Progenitor cell of endocrine pancreas (in vitro differentiated cells): ENCODE measurements around the gene OR6A2. TPM values are rescaled to one million over a fixed set of nuclear protein-coding genes. Genes with fewer than 3 reads are reported as not detected.

Source experiments
- DNase-seq: peaks from one replicate; pipeline ENCODE4 v3.0.0; 2021; ENCODE audit warnings: low spot score; ENCODE audit not compliant: unreplicated experiment
- H3K27ac Mint-ChIP-seq: 2 replicates; pipeline ENCODE4 v1.8.0; 2021; ENCODE audit warnings: mild to moderate bottlenecking, moderate library complexity, mixed read lengths
- H3K27me3 Mint-ChIP-seq: 2 replicates; pipeline ENCODE4 v1.8.0; 2021; ENCODE audit warnings: mixed read lengths
- H3K36me3 Mint-ChIP-seq: 2 replicates; pipeline ENCODE4 v1.8.0; 2022; ENCODE audit warnings: mixed read lengths; ENCODE audit not compliant: insufficient read depth
- H3K4me1 Mint-ChIP-seq: 2 replicates; pipeline ENCODE4 v1.8.0; 2021; ENCODE audit warnings: low read depth, mixed read lengths
- H3K4me3 Mint-ChIP-seq: 2 replicates; pipeline ENCODE4 v1.8.0; 2021; ENCODE audit warnings: low read depth, mild to moderate bottlenecking, moderate library complexity, mixed read lengths
- H3K9me3 Mint-ChIP-seq: 2 replicates; pipeline ENCODE4 v1.8.0; 2021; ENCODE audit warnings: low read depth, mixed read lengths
- total RNA-seq: library from RNA; stranded (reverse); gene quantifications from 2 replicates; pipeline ENCODE4 v1.2.1, GENCODE V29; 2021
- TF ChIP-seq, protein P1 (sequence below): fragments of 200-600 bp; sonication (generic); IDR thresholded peaks from one replicate; pipeline ENCODE4 v1.5.0; 2021; ENCODE audit warnings: antibody characterized with exemption, mild to moderate bottlenecking; ENCODE audit not compliant: unreplicated experiment

OR6A2 gene
- total RNA-seq, 1 donor from 2014 or later: 0.24 TPM

- H3K4me3 Mint-ChIP-seq: no peak overlapping the region
- no peak overlapping the region for H3K27ac Mint-ChIP-seq
- H3K4me1 Mint-ChIP-seq: peaks cover 15% of the 10 kb centered on the region
- no peaks in the 10 kb centered on the region for H3K36me3 Mint-ChIP-seq
- H3K9me3 Mint-ChIP-seq: peaks cover 2% of the 10 kb centered on the region
- TF ChIP-seq, protein P1, sequence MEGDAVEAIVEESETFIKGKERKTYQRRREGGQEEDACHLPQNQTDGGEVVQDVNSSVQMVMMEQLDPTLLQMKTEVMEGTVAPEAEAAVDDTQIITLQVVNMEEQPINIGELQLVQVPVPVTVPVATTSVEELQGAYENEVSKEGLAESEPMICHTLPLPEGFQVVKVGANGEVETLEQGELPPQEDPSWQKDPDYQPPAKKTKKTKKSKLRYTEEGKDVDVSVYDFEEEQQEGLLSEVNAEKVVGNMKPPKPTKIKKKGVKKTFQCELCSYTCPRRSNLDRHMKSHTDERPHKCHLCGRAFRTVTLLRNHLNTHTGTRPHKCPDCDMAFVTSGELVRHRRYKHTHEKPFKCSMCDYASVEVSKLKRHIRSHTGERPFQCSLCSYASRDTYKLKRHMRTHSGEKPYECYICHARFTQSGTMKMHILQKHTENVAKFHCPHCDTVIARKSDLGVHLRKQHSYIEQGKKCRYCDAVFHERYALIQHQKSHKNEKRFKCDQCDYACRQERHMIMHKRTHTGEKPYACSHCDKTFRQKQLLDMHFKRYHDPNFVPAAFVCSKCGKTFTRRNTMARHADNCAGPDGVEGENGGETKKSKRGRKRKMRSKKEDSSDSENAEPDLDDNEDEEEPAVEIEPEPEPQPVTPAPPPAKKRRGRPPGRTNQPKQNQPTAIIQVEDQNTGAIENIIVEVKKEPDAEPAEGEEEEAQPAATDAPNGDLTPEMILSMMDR: peak; percentile 67
- peak; percentile 16 for DNase-seq
- no peaks in the 10 kb centered on the region for H3K27me3 Mint-ChIP-seq
Observed at GRCh38 chr11:6757373-6757967, 42.0 kb downstream of the OR6A2 start.

- H3K4me3 Mint-ChIP-seq: no peak overlapping the region
- DNase-seq: no peak
- no peaks in the 10 kb centered on the region for H3K36me3 Mint-ChIP-seq
- H3K4me1 Mint-ChIP-seq: peaks cover 15% of the 10 kb centered on the region
- H3K27me3 Mint-ChIP-seq: peaks cover under 1% of the 10 kb centered on the region
- H3K27ac Mint-ChIP-seq: no peak overlapping the region
- peaks cover under 1% of the 10 kb centered on the region for H3K9me3 Mint-ChIP-seq
- TF ChIP-seq, protein P1: no peak
Observed at GRCh38 chr11:6755953-6756347, 43.5 kb downstream of the OR6A2 start.

GRCh38 chr11:6755303-6755952 lies 44.1 kb downstream of the OR6A2 start:
- Mint-ChIP-seq H3K4me3 (no peak overlapping the region), H3K36me3 (no peaks in the 10 kb centered on the region), H3K9me3 (peaks cover 3% of the 10 kb centered on the region), H3K27ac (no peak overlapping the region), H3K27me3 (peaks cover 3% of the 10 kb centered on the region), H3K4me1 (peaks cover 15% of the 10 kb centered on the region)
- peak; percentile 30 for DNase-seq
- TF ChIP-seq, protein P1: peak; percentile 81

- no peak overlapping the region for H3K27ac Mint-ChIP-seq
- no peaks in the 10 kb centered on the region for H3K4me1 Mint-ChIP-seq
- H3K9me3 Mint-ChIP-seq: peaks cover 3% of the 10 kb centered on the region
- no peak for DNase-seq
- peaks cover 3% of the 10 kb centered on the region for H3K27me3 Mint-ChIP-seq
- TF ChIP-seq, protein P1: no peak
- no peaks in the 10 kb centered on the region for H3K36me3 Mint-ChIP-seq
- H3K4me3 Mint-ChIP-seq: no peak overlapping the region
Observed at GRCh38 chr11:6747097-6747668, 52.3 kb downstream of the OR6A2 start.

- no peaks in the 10 kb centered on the region for H3K36me3 Mint-ChIP-seq
- H3K4me3 Mint-ChIP-seq: no peak overlapping the region
- no peak overlapping the region for H3K27ac Mint-ChIP-seq
- TF ChIP-seq, protein P1: no peak
- DNase-seq: no peak
- peaks cover 3% of the 10 kb centered on the region for H3K27me3 Mint-ChIP-seq
- no peaks in the 10 kb centered on the region for H3K4me1 Mint-ChIP-seq
- peaks cover 3% of the 10 kb centered on the region for H3K9me3 Mint-ChIP-seq
Observed at GRCh38 chr11:6746626-6747025, 52.9 kb downstream of the OR6A2 start.
